Measurements from ENCODE around the gene FAM199X. TPM values are rescaled to one million over a fixed set of nuclear protein-coding genes. Genes with fewer than 3 reads are reported as not detected.
A peak's percentile ranks its signal among the peaks of the same experiment; 100 is the strongest.

Gene FAM199X
- total and polyA plus RNA-seq, 12 donors: 8.6 to 28.2 (median 21.0) TPM

- TF ChIP-seq POLR2A (IDR thresholded peaks at IDR 0.05) (no peak), CTCF (IDR thresholded peaks at IDR 0.05) (no peak)
- no peak overlapping the region for H3K27ac ChIP-seq
- no peaks in the 10 kb centered on the region for H3K4me1 ChIP-seq (replicated peaks in 1 of 2)
- 79 to 100% (median 92%) methylated on average over 1 of the region's 1 CpG for WGBS, 4 donors
- H3K36me3 ChIP-seq (replicated peaks in 1 of 2): peaks cover 0 to 2% of the 10 kb centered on the region in 2 donors
- H3K27me3 ChIP-seq: no peaks in the 10 kb centered on the region
- intact Hi-C loops (cut with DNase I): no loop called here
- H3K9me3 ChIP-seq (replicated peaks in 1 of 3): no peaks in the 10 kb centered on the region
- no peak for DNase-seq
- H3K4me3 ChIP-seq: no peak overlapping the region
These were observed 30.6 kb upstream of the FAM199X start for GRCh38 chrX:104135677-104136076.

- peak; percentile 60 to 87 (median 76) for TF ChIP-seq CTCF (IDR thresholded peaks at IDR 0.05)
- TF ChIP-seq POLR2A (IDR thresholded peaks at IDR 0.05): no peak
- Histone ChIP-seq H3K9me3 (replicated peaks in 1 of 3) (no peaks in the 10 kb centered on the region), H3K4me1 (replicated peaks in 1 of 2) (peaks cover 2 to 5% of the 10 kb centered on the region in 2 donors), H3K4me3 (peak overlapping the region in 1 of 4 donors; percentile 45), H3K27me3 (no peaks in the 10 kb centered on the region), H3K27ac (peak overlapping the region in 1 of 5 donors; percentile 55), H3K36me3 (replicated peaks in 1 of 2) (no peaks in the 10 kb centered on the region)
- peak; percentile 73 to 86 (median 77) for DNase-seq
- intact Hi-C loops (cut with DNase I): no loop called here
- WGBS, 4 donors: 20 to 32% (median 23%) methylated on average over 10 of the region's 10 CpGs
These were observed 29.8 kb upstream of the FAM199X start for GRCh38 chrX:104136241-104137019.

- Histone ChIP-seq H3K4me3 (no peak overlapping the region), H3K27me3 (no peaks in the 10 kb centered on the region), H3K36me3 (replicated peaks in 1 of 2) (no peaks in the 10 kb centered on the region), H3K9me3 (replicated peaks in 1 of 3) (no peaks in the 10 kb centered on the region), H3K27ac (no peak overlapping the region), H3K4me1 (replicated peaks in 1 of 2) (peaks cover 4 to 5% of the 10 kb centered on the region in 2 donors)
- intact Hi-C loops (cut with DNase I): no loop called here
- DNase-seq: no peak
- TF ChIP-seq POLR2A (IDR thresholded peaks at IDR 0.05) (no peak), CTCF (IDR thresholded peaks at IDR 0.05) (no peak)
- WGBS, 4 donors: 75 to 85% (median 83%) methylated on average over 3 of the region's 3 CpGs
These were observed 28.8 kb upstream of the FAM199X start for GRCh38 chrX:104137496-104137895.

- peak in 1 of 7 donors; percentile 19 for DNase-seq
- no peak overlapping the region for H3K4me3 ChIP-seq
- WGBS, 4 donors: 56 to 72% (median 67%) methylated on average over 5 to 8 of the region's 8 CpGs
- H3K9me3 ChIP-seq (replicated peaks in 1 of 3): no peaks in the 10 kb centered on the region
- no peaks in the 10 kb centered on the region for H3K36me3 ChIP-seq (replicated peaks in 1 of 2)
- H3K27me3 ChIP-seq: no peaks in the 10 kb centered on the region
- H3K27ac ChIP-seq: peak overlapping the region in 3 of 5 donors; percentile 12 to 48 (median 39)
- intact Hi-C loops (cut with DNase I): no loop called here
- peaks cover 4 to 5% of the 10 kb centered on the region in 2 donors for H3K4me1 ChIP-seq (replicated peaks in 1 of 2)
- TF ChIP-seq CTCF (IDR thresholded peaks at IDR 0.05) (no peak), POLR2A (IDR thresholded peaks at IDR 0.05) (no peak)
These were observed 25.0 kb upstream of the FAM199X start for GRCh38 chrX:104141087-104141760.
